Eye (tissue), 1 donor: ENCODE results near the gene SLC12A3.
"Not testable (repeated sequence)": the region's sequence is repeated elsewhere in the genome, so short reads cannot be mapped to it uniquely, and the experiment has no call there.

Experiments used
- DNase-seq: peaks from one replicate; pipeline ENCODE4 v3.0.0-alpha.2; 2015

The SLC12A3 gene

GRCh38 chr16:56848955-56849689, 15.9 kb upstream of the SLC12A3 start:
- DNase-seq, result peak; percentile 61

GRCh38 chr16:56849690-56850680, 15.0 kb upstream of the SLC12A3 start:
- DNase-seq, result peak; percentile 63

GRCh38 chr16:56851671-56852400, 13.2 kb upstream of the SLC12A3 start:
- no peak for DNase-seq

- no peak for DNase-seq
These were observed 12.6 kb upstream of the SLC12A3 start for GRCh38 chr16:56852401-56852730.

- DNase-seq, result no peak
These were observed 12.0 kb upstream of the SLC12A3 start for GRCh38 chr16:56852968-56853367.

- no peak for DNase-seq
These were observed 9.8 kb upstream of the SLC12A3 start for GRCh38 chr16:56855201-56855600.

GRCh38 chr16:56855946-56856345, 9.1 kb upstream of the SLC12A3 start:
- DNase-seq, result no peak

- no peak for DNase-seq
These were observed 8.0 kb upstream of the SLC12A3 start for GRCh38 chr16:56856876-56857447.

- no peak for DNase-seq
These were observed 6.6 kb upstream of the SLC12A3 start for GRCh38 chr16:56858374-56858773.

- DNase-seq, result no peak
These were observed 5.4 kb upstream of the SLC12A3 start for GRCh38 chr16:56859636-56860035.

- DNase-seq, result peak; percentile 65
These were observed 4.6 kb upstream of the SLC12A3 start for GRCh38 chr16:56860226-56861020.

- peak; percentile 64 for DNase-seq
These were observed 3.9 kb upstream of the SLC12A3 start for GRCh38 chr16:56861092-56861610.

GRCh38 chr16:56861756-56862155, 3.3 kb upstream of the SLC12A3 start:
- DNase-seq, result no peak

- no peak for DNase-seq
These were observed 2.2 kb upstream of the SLC12A3 start for GRCh38 chr16:56862776-56863175.

- no peak for DNase-seq
These were observed 521 bp downstream of the SLC12A3 start for GRCh38 chr16:56865394-56866062.

GRCh38 chr16:56866955-56867830, 2.2 kb downstream of the SLC12A3 start:
- peak; percentile 87 for DNase-seq

GRCh38 chr16:56868175-56868574, 3.2 kb downstream of the SLC12A3 start:
- DNase-seq, result no peak

GRCh38 chr16:56868766-56869165, 3.8 kb downstream of the SLC12A3 start:
- not testable (repeated sequence) for DNase-seq

GRCh38 chr16:56869513-56870275, 4.7 kb downstream of the SLC12A3 start:
- no peak for DNase-seq
